A549 (cell line): ENCODE data around the gene YDJC.

Source experiments
- CEBPB ChIP-seq, 2 experiments: fragments of >200 bp in 1 of 2; sonication (Bioruptor Twin) in 1 of 2; formaldehyde crosslinking in 1 of 2; IDR thresholded peaks; 2 replicates each; pipeline ENCODE4 v1.6.1; 2012 to 2016
- CHD2 ChIP-seq: fragments of 150-350 bp; IDR thresholded peaks from 2 replicates; pipeline ENCODE4 v1.6.1; 2014; ENCODE audit warnings: low read length; ENCODE audit not compliant: partially characterized antibody
- CTCF ChIP-seq: fragments of >200 bp; sonication (Bioruptor Twin); formaldehyde crosslinking; IDR thresholded peaks from 3 replicates; pipeline ENCODE4 v1.5.1; 2016
- JUNB ChIP-seq: fragments of >200 bp; sonication (Bioruptor Twin); formaldehyde crosslinking; IDR thresholded peaks from 2 replicates; pipeline ENCODE4 v1.6.1; 2016
- MAFK ChIP-seq: fragments of 450-650 bp; IDR thresholded peaks from 2 replicates; pipeline ENCODE4 v1.6.1; 2014; ENCODE audit not compliant: partially characterized antibody
- PHF8 ChIP-seq: fragments of 200-600 bp; sonication (generic); IDR thresholded peaks from 2 replicates; pipeline ENCODE4 v1.6.1; 2016; ENCODE audit warnings: low read depth, mild to moderate bottlenecking, antibody characterized with exemption, moderate library complexity, borderline replicate concordance
- RAD21 ChIP-seq, 2 experiments: fragments of >200 bp in 1 of 2; sonication (Bioruptor Twin) in 1 of 2; formaldehyde crosslinking in 1 of 2; IDR thresholded peaks in 1 of 2; conservative IDR thresholded peaks in 1 of 2; 2 replicates in 1 of 2; 3 replicates in 1 of 2; pipeline ENCODE4 v1.6.1; 2012 to 2018; ENCODE audit warnings: inconsistent platforms in 1 of 2
- REST ChIP-seq: fragments of 200-600 bp; sonication (generic); IDR thresholded peaks from 2 replicates; pipeline ENCODE4 v1.6.1; 2016; ENCODE audit warnings: antibody characterized with exemption, mild to moderate bottlenecking, moderate library complexity
- RNF2 ChIP-seq: fragments of 200-600 bp; sonication (generic); IDR thresholded peaks from 2 replicates; pipeline ENCODE4 v1.6.1; 2016; ENCODE audit warnings: low read depth, mild to moderate bottlenecking, antibody characterized with exemption, moderate library complexity, borderline replicate concordance
- SMC3 ChIP-seq: fragments of >200 bp; sonication (Bioruptor Twin); formaldehyde crosslinking; IDR thresholded peaks from 3 replicates; pipeline ENCODE4 v1.6.1; 2018; ENCODE audit warnings: inconsistent platforms

DNA sequence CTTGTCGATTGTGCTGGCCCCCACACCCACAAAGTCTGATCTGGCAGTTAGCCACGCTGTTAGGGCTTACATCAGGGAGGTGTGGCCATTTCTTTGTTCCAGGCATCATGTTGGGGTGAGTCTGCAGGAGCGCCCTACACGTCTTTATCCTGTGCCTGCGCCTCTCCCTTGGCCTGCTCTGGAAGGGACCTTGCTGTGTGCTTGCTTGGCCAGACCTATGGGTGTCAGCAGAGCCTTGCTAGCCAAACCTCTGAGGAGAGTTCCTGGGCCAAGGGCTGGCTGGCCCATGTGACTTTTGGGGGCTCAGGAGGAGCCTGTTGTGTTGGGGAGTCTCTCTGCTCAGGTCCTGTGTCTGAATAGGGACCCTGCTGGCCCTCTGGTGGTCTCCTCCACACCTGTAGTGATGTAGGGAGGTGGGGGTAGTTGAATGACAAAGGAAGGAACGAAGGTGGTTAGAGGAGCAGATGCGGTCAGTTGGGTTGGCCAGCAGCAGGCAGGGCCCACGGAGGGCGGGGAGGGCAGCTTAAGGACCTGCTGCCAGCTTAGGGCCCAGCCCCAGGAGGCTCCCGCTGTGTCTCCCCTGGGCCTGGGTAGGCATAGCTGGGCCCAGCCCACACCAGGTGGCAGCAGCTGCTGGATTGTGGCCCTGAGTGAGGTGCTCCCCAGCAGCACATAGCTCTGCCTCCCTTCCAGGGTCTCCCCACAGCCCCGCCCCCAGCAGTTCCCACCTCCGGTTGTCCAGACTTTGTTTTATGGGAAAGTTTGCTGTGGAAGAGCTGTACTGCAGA, 43.9 kb upstream of the YDJC start:
- TF ChIP-seq SMC3 (no peak), RAD21 (conservative IDR thresholded peaks at IDR 0.05 in 1 of 2, IDR thresholded peaks at IDR 0.05 in 1 of 2) (no peak), CEBPB (IDR thresholded peaks at IDR 0.05) (no peak), CTCF (no peak), CHD2 (no peak), PHF8 (no peak), JUNB (no peak), REST (no peak), MAFK (no peak), RNF2 (no peak)
